SK-N-SH treated with all-trans-retinoic acid at 6 μM for 48 hours (cell line): Measurements from ENCODE around the gene SGPP2.

Experiments
- ARNTL ChIP-seq: fragments of 450-650 bp; formaldehyde crosslinking; IDR thresholded peaks from 2 replicates; pipeline ENCODE4 v1.5.0; 2020; ENCODE audit warnings: low read depth, mild to moderate bottlenecking, moderate library complexity, borderline replicate concordance
- CSDC2 ChIP-seq: fragments of 250-450 bp; sonication (Bioruptor Pico); IDR thresholded peaks from 2 replicates; pipeline ENCODE4 v1.5.0; 2020; ENCODE audit warnings: mild to moderate bottlenecking, moderate library complexity
- CSRNP3 ChIP-seq: fragments of 250-450 bp; sonication (Bioruptor Pico); IDR thresholded peaks from 2 replicates; pipeline ENCODE4 v1.5.1; 2021; ENCODE audit warnings: mild to moderate bottlenecking, moderate library complexity
- ESRRG ChIP-seq: fragments of 250-450 bp; sonication (Bioruptor Pico); IDR thresholded peaks from 2 replicates; pipeline ENCODE4 v1.6.1; 2021; ENCODE audit warnings: mild to moderate bottlenecking
- OSR1 ChIP-seq: fragments of 250-450 bp; sonication (Bioruptor Pico); IDR thresholded peaks from 2 replicates; pipeline ENCODE4 v1.8.0; 2022; ENCODE audit warnings: moderate library complexity, mild to moderate bottlenecking, inconsistent platforms
- PATZ1 ChIP-seq: fragments of 250-450 bp; sonication (Bioruptor Pico); IDR thresholded peaks from 2 replicates; pipeline ENCODE4 v1.8.0; 2020; ENCODE audit warnings: mild to moderate bottlenecking, moderate library complexity, borderline replicate concordance
- SNAI2 ChIP-seq: fragments of 250-450 bp; sonication (Bioruptor Pico); IDR thresholded peaks from 2 replicates; pipeline ENCODE4 v1.5.0; 2020; ENCODE audit warnings: mild to moderate bottlenecking, moderate library complexity
- ZFP3 ChIP-seq: fragments of 250-450 bp; sonication (Bioruptor Pico); IDR thresholded peaks from 2 replicates; pipeline ENCODE4 v1.5.0; 2020; ENCODE audit warnings: mild to moderate bottlenecking, moderate library complexity
- ZFP30 ChIP-seq: fragments of 450-650 bp; formaldehyde crosslinking; IDR thresholded peaks from 2 replicates; pipeline ENCODE4 v1.5.0; 2022; ENCODE audit warnings: mild to moderate bottlenecking, moderate library complexity

- TF ChIP-seq CSDC2 (no peak), SNAI2 (CRISPR knock-in tag) (no peak), ZFP30 (CRISPR knock-in tag) (no peak), ZFP3 (CRISPR knock-in tag) (no peak), OSR1 (CRISPR knock-in tag) (no peak), PATZ1 (no peak), ESRRG (CRISPR knock-in tag) (no peak), ARNTL (no peak), CSRNP3 (no peak)
These were observed 15.7 kb upstream of the SGPP2 start for GRCh38 chr2:222408684-222409083.
